ENCODE measurements around the gene MSTN. TPM values are rescaled to one million over a fixed set of nuclear protein-coding genes. Genes with fewer than 3 reads are reported as not detected.

The MSTN gene
- 0.10 TPM in 1 of 2 replicates, not detected in the other for total RNA-seq

GRCh38 chr2:190062601-190063000, at the start of gene MSTN:
TSS of gene MSTN (minus strand) at chr2:190062729. CDS start at chr2:190062596, 133 bp downstream.

Measured in vein endothelial cell (primary cell).